HG03432 (cell line): ENCODE measurements around the gene AQP9.

Experiments
- ATAC-seq: cut with Tn5 transposase; IDR thresholded peaks from one replicate; pipeline ENCODE4 v1.9.1; 2021; ENCODE audit warnings: mild to moderate bottlenecking, moderate library complexity; ENCODE audit not compliant: unreplicated experiment

AQP9 gene

GRCh38 chr15:58139276-58139988, 1.3 kb downstream of the AQP9 start:
- no peak for ATAC-seq

GRCh38 chr15:58139989-58140522, 1.9 kb downstream of the AQP9 start:
- ATAC-seq, result no peak

- ATAC-seq, result no peak
Observed at GRCh38 chr15:58141894-58142293, 3.7 kb downstream of the AQP9 start.

GRCh38 chr15:58142827-58143461, 4.8 kb downstream of the AQP9 start:
- ATAC-seq, result no peak

- no peak for ATAC-seq
Observed at GRCh38 chr15:58145606-58146005, 7.4 kb downstream of the AQP9 start.

- no peak for ATAC-seq
Observed at GRCh38 chr15:58146211-58146610, 8.0 kb downstream of the AQP9 start.

GRCh38 chr15:58146749-58147148, 8.6 kb downstream of the AQP9 start:
- ATAC-seq, result no peak

- ATAC-seq, result no peak
Observed at GRCh38 chr15:58147171-58147611, 9.0 kb downstream of the AQP9 start.

GRCh38 chr15:58148120-58148519, 9.9 kb downstream of the AQP9 start:
- no peak for ATAC-seq

- ATAC-seq, result no peak
Observed at GRCh38 chr15:58148633-58149445, 10.7 kb downstream of the AQP9 start.

- ATAC-seq, result no peak
Observed at GRCh38 chr15:58154769-58155168, 16.6 kb downstream of the AQP9 start.

- no peak for ATAC-seq
Observed at GRCh38 chr15:58159827-58160386, 21.7 kb downstream of the AQP9 start.

GRCh38 chr15:58161436-58161930, 23.3 kb downstream of the AQP9 start:
- ATAC-seq, result no peak

GRCh38 chr15:58163985-58164384, 25.8 kb downstream of the AQP9 start:
- ATAC-seq, result no peak

GRCh38 chr15:58164926-58165325, 26.7 kb downstream of the AQP9 start:
- ATAC-seq, result no peak

GRCh38 chr15:58165661-58166060, 27.5 kb downstream of the AQP9 start:
- ATAC-seq, result no peak

GRCh38 chr15:58167095-58167691, 29.0 kb downstream of the AQP9 start:
- ATAC-seq, result peak; percentile 58

GRCh38 chr15:58169934-58170333, 31.8 kb downstream of the AQP9 start:
- ATAC-seq, result no peak

GRCh38 chr15:58171476-58172061, 33.4 kb downstream of the AQP9 start:
- no peak for ATAC-seq

- no peak for ATAC-seq
Observed at GRCh38 chr15:58174709-58175108, 36.5 kb downstream of the AQP9 start.
